ENCODE results near the gene FXYD6. TPM values are rescaled to one million over a fixed set of nuclear protein-coding genes. Genes with fewer than 3 reads are reported as not detected.
A peak's percentile ranks its signal among the peaks of the same experiment; 100 is the strongest.

The FXYD6 gene
- total and polyA plus RNA-seq, 2 donors (not counting 1 experiment from before 2014, with no cell fraction given), result not detected

- intact Hi-C loops (cut with micrococcal nuclease), result no loop called here
- Histone ChIP-seq H3K9me3 (ENCODE audit: control extremely low read depth in 1 of 3, control insufficient read depth in 2 of 3, insufficient read depth in 1 of 3, low read length in 2 of 3) (no peaks in the 10 kb centered on the region), H3K27me3 (replicated peaks in 1 of 4; ENCODE audit: control extremely low read depth in 1 of 4, control insufficient read depth in 3 of 4, insufficient read depth in 4 of 4, low read length in 3 of 4) (no peaks in the 10 kb centered on the region), H3K4me3 (ENCODE audit: control extremely low read depth in 1 of 5, extremely low read depth in 1 of 5, insufficient read depth in 1 of 5, low read depth in 2 of 5, low read length in 4 of 5) (no peak overlapping the region), H2AFZ (ENCODE audit: insufficient read depth, low read depth, low read length, poor library complexity, severe bottlenecking) (peak overlapping the region; percentile 19), H3K9ac (ENCODE audit: low read length) (no peak overlapping the region), H3K79me2 (ENCODE audit: control insufficient read depth, insufficient read depth, low read length) (no peaks in the 10 kb centered on the region), H3K4me2 (replicated peaks; ENCODE audit: low read depth, low read length, poor library complexity, severe bottlenecking) (peak overlapping the region; percentile 37), H3K27ac (ENCODE audit: low read length in 2 of 2) (peak overlapping the region in 1 of 2 donors; percentile 33), H3K36me3 (replicated peaks in 1 of 2; ENCODE audit: control extremely low read depth in 1 of 2, control insufficient read depth in 1 of 2, extremely low read depth in 1 of 2, insufficient read depth in 2 of 2, low read length in 1 of 2) (no peaks in the 10 kb centered on the region), H3K4me1 (ENCODE audit: control insufficient read depth in 2 of 2, insufficient read depth in 2 of 2, low read length in 2 of 2) (peaks cover 13 to 14% of the 10 kb centered on the region in 2 donors), H4K20me1 (ENCODE audit: control insufficient read depth, insufficient read depth, low read length, poor library complexity, severe bottlenecking) (no peaks in the 10 kb centered on the region)
- H3K4me1 Mint-ChIP-seq, result peaks cover 13% of the 10 kb centered on the region
- POLR2A ChIA-PET, result no interaction called here
- 27% methylated on average over 2 of the region's 4 CpGs for WGBS (ENCODE audit: insufficient coverage)
- peak overlapping the region; percentile 10 for H3K4me3 Mint-ChIP-seq
- DNase-seq, result no peak
- CTCF ChIA-PET, result interaction anchor here (0.8 to 3.7 kb wide), 5 partner anchors 27 to 134 kb away, joined by 3 to 18 read pairs (median 4); no protein-coding TSS in a partner anchor
- H3K27ac Mint-ChIP-seq, result peak overlapping the region; percentile 48
- no peaks in the 10 kb centered on the region for H3K27me3 Mint-ChIP-seq
- peak; percentile 71 for ATAC-seq (ENCODE audit: low read depth)
- H3K9me3 Mint-ChIP-seq (ENCODE audit: insufficient read depth), result no peaks in the 10 kb centered on the region
- no peak for TF ChIP-seq CTCF (IDR thresholded peaks at IDR 0.05)
- no peak for TF ChIP-seq EZH2 (IDR thresholded peaks at IDR 0.05; ENCODE audit: borderline replicate concordance, insufficient read depth, low read depth, low read length, poor library complexity, severe bottlenecking)
Observed at GRCh38 chr11:117919781-117920221, 43.3 kb upstream of the FXYD6 start.

GRCh38 chr11:117919341-117919740, 42.9 kb upstream of the FXYD6 start:
- ChIA-PET CTCF (interaction anchor here (0.8 to 3.7 kb wide), 7 partner anchors 19 to 134 kb away, joined by 3 to 18 read pairs (median 4); no protein-coding TSS in a partner anchor), POLR2A (no interaction called here)
- TF ChIP-seq CTCF (IDR thresholded peaks at IDR 0.05), result no peak
- no peak for TF ChIP-seq EZH2 (IDR thresholded peaks at IDR 0.05; ENCODE audit: borderline replicate concordance, insufficient read depth, low read depth, low read length, poor library complexity, severe bottlenecking)
- H4K20me1 ChIP-seq (ENCODE audit: control insufficient read depth, insufficient read depth, low read length, poor library complexity, severe bottlenecking), result no peaks in the 10 kb centered on the region
- H3K4me1 Mint-ChIP-seq, result peaks cover 13% of the 10 kb centered on the region
- no peaks in the 10 kb centered on the region for H3K36me3 ChIP-seq (replicated peaks in 1 of 2; ENCODE audit: control extremely low read depth in 1 of 2, control insufficient read depth in 1 of 2, extremely low read depth in 1 of 2, insufficient read depth in 2 of 2, low read length in 1 of 2)
- WGBS (ENCODE audit: insufficient coverage), result 33% methylated on average over 1 of the region's 4 CpGs
- DNase-seq (peak; percentile 59), ATAC-seq (ENCODE audit: low read depth) (peak; percentile 81)
- H3K9me3 ChIP-seq (ENCODE audit: control extremely low read depth in 1 of 3, control insufficient read depth in 2 of 3, insufficient read depth in 1 of 3, low read length in 2 of 3), result no peaks in the 10 kb centered on the region
- peak overlapping the region; percentile 10 for H3K4me3 Mint-ChIP-seq
- peak overlapping the region; percentile 48 for H3K27ac Mint-ChIP-seq
- no peaks in the 10 kb centered on the region for H3K79me2 ChIP-seq (ENCODE audit: control insufficient read depth, insufficient read depth, low read length)
- H3K27me3 Mint-ChIP-seq, result no peaks in the 10 kb centered on the region
- no peaks in the 10 kb centered on the region for H3K27me3 ChIP-seq (replicated peaks in 1 of 4; ENCODE audit: control extremely low read depth in 1 of 4, control insufficient read depth in 3 of 4, insufficient read depth in 4 of 4, low read length in 3 of 4)
- no peak overlapping the region for H3K4me3 ChIP-seq (ENCODE audit: control extremely low read depth in 1 of 5, extremely low read depth in 1 of 5, insufficient read depth in 1 of 5, low read depth in 2 of 5, low read length in 4 of 5)
- peak overlapping the region in 1 of 2 donors; percentile 33 for H3K27ac ChIP-seq (ENCODE audit: low read length in 2 of 2)
- intact Hi-C loops (cut with micrococcal nuclease), result no loop called here
- no peak overlapping the region for H3K9ac ChIP-seq (ENCODE audit: low read length)
- no peaks in the 10 kb centered on the region for H3K9me3 Mint-ChIP-seq (ENCODE audit: insufficient read depth)
- H3K4me1 ChIP-seq (ENCODE audit: control insufficient read depth in 2 of 2, insufficient read depth in 2 of 2, low read length in 2 of 2), result peaks cover 13 to 14% of the 10 kb centered on the region in 2 donors
- H2AFZ ChIP-seq (ENCODE audit: insufficient read depth, low read depth, low read length, poor library complexity, severe bottlenecking), result peak overlapping the region; percentile 19
- H3K4me2 ChIP-seq (replicated peaks; ENCODE audit: low read depth, low read length, poor library complexity, severe bottlenecking), result peak overlapping the region; percentile 37

All from B cell (primary cell).